H1 (cell line): ENCODE data around the gene PTGDR2. TPM values are rescaled to one million over a fixed set of nuclear protein-coding genes. Genes with fewer than 3 reads are reported as not detected.

Experiments
- CTCF ChIA-PET: fragments of 300-600 bp; sonication (Branson Sonifier 250); formaldehyde crosslinking; loops from one replicate; lab custom pipeline; 2021; ENCODE audit not compliant: partially characterized antibody; lab: Charles Lee
- POLR2A ChIA-PET: fragments of 300-600 bp; sonication (Branson Sonifier 250); formaldehyde crosslinking; loops from one replicate; lab custom pipeline; 2021; ENCODE audit warnings: inconsistent platforms; ENCODE audit not compliant: partially characterized antibody; lab: Charles Lee
- DNase-seq, 2 experiments: peaks; one replicate each; pipeline versions ENCODE4 v3.0.0 to v3.0.0-alpha.2; 2010 to 2022; ENCODE audit warnings: low spot score in 2 of 2, low read depth in 1 of 2, mixed read lengths in 1 of 2
- FAIRE-seq: peaks from 2 replicates; lab custom pipeline; 2011; peaks lifted over from hg19 to GRCh38; lab: Jason Lieb, UNC
- H2AFZ ChIP-seq: 2 replicates; pipeline ENCODE4 v1.8.1; 2012; ENCODE audit warnings: low read length, inconsistent platforms
- H2AK5ac ChIP-seq: 2 replicates; pipeline ENCODE4 v1.6.1; 2013; ENCODE audit warnings: low read depth, low read length
- H2BK120ac ChIP-seq: replicated peaks from 2 replicates; pipeline ENCODE3; 2013; ENCODE audit warnings: low read depth, low read length, inconsistent platforms
- H2BK12ac ChIP-seq: 2 replicates; pipeline ENCODE4 v1.6.1; 2013; ENCODE audit warnings: low read depth, low read length
- H2BK15ac ChIP-seq: 2 replicates; pipeline ENCODE4 v1.6.1; 2013; ENCODE audit warnings: low read length
- H2BK20ac ChIP-seq: 2 replicates; pipeline ENCODE4 v1.6.1; 2013; ENCODE audit warnings: low read length
- H2BK5ac ChIP-seq: 2 replicates; pipeline ENCODE4 v1.6.1; 2013; ENCODE audit warnings: low read depth, low read length
- H3K14ac ChIP-seq: 2 replicates; pipeline ENCODE4 v1.6.1; 2013; ENCODE audit warnings: inconsistent platforms; ENCODE audit not compliant: insufficient read length
- H3K18ac ChIP-seq: 2 replicates; pipeline ENCODE4 v1.6.1; 2013; ENCODE audit warnings: low read length; ENCODE audit errors: extremely low read depth
- H3K23ac ChIP-seq: 2 replicates; pipeline ENCODE4 v1.6.1; 2013; ENCODE audit warnings: inconsistent platforms; ENCODE audit not compliant: insufficient read length
- H3K23me2 ChIP-seq: 2 replicates; pipeline ENCODE4 v1.6.1; 2013; ENCODE audit warnings: low read depth, low read length
- H3K27ac ChIP-seq: 2 replicates; pipeline ENCODE4 v1.6.1; 2011; ENCODE audit warnings: low read depth, low read length, inconsistent platforms
- H3K27me3 ChIP-seq, 4 experiments: replicated peaks in 1 of 4; 1 replicate in 1 of 4; 2 replicates in 3 of 4; pipeline versions ENCODE4 v1.6.1 to v1.8.1; 2011 to 2013; ENCODE audit warnings: low read length in 3 of 4, mild to moderate bottlenecking in 3 of 4, inconsistent platforms in 2 of 4, mixed read lengths in 2 of 4, moderate library complexity in 1 of 4; ENCODE audit not compliant: control insufficient read depth in 3 of 4, insufficient read depth in 3 of 4; ENCODE audit errors: extremely low read depth in 1 of 4
- H3K36me3 ChIP-seq, 4 experiments: 2 replicates each; pipeline versions ENCODE4 v1.6.1 to v1.8.1; 2011 to 2013; ENCODE audit warnings: mild to moderate bottlenecking in 4 of 4, low read length in 3 of 4, moderate library complexity in 2 of 4, control low read depth in 1 of 4, inconsistent platforms in 1 of 4; ENCODE audit not compliant: insufficient read depth in 4 of 4, control insufficient read depth in 2 of 4
- H3K4ac ChIP-seq: replicated peaks from 2 replicates; pipeline ENCODE3; 2013; ENCODE audit warnings: low read length, low read depth, mixed read lengths, inconsistent platforms; ENCODE audit not compliant: insufficient read length
- H3K4me1 ChIP-seq, 4 experiments: replicated peaks in 1 of 4; 1 replicate in 1 of 4; 2 replicates in 3 of 4; pipeline versions ENCODE4 v1.6.1 to v1.8.1; 2011 to 2013; ENCODE audit warnings: low read length in 3 of 4, inconsistent platforms in 2 of 4, mixed read lengths in 1 of 4; ENCODE audit not compliant: insufficient read depth in 4 of 4, control insufficient read depth in 3 of 4
- H3K4me2 ChIP-seq, 2 experiments: 2 replicates each; pipeline versions ENCODE4 v1.6.1 to v1.8.1; 2011 to 2013; ENCODE audit warnings: low read depth in 2 of 2, low read length in 2 of 2, control low read depth in 1 of 2, inconsistent platforms in 1 of 2, mild to moderate bottlenecking in 1 of 2; ENCODE audit not compliant: insufficient read depth in 1 of 2
- H3K4me3 ChIP-seq, 4 experiments: fragments of 200-600, 300-600 bp in 1 of 4; sonication (generic), shearing (Covaris generic), sonication (Bioruptor Twin) in 1 of 4; 2 replicates each; pipeline versions ENCODE4 v1.5.1 to v1.8.1; 2011 to 2016; ENCODE audit warnings: low read length in 4 of 4, low read depth in 3 of 4, control low read depth in 2 of 4, inconsistent platforms in 2 of 4, mild to moderate bottlenecking in 2 of 4, mixed read lengths in 1 of 4, moderate library complexity in 1 of 4; ENCODE audit not compliant: insufficient read depth in 2 of 4; ENCODE audit errors: extremely low read depth in 1 of 4
- H3K56ac ChIP-seq: replicated peaks from 2 replicates; pipeline ENCODE3; 2013; ENCODE audit warnings: low read depth, mild to moderate bottlenecking, mixed read lengths, low read length, inconsistent platforms; ENCODE audit not compliant: insufficient read length
- H3K79me1 ChIP-seq: 2 replicates; pipeline ENCODE4 v1.6.1; 2013; ENCODE audit warnings: low read depth, low read length, control low read depth
- H3K79me2 ChIP-seq, 2 experiments: 2 replicates each; pipeline versions ENCODE4 v1.6.1 to v1.8.1; 2012 to 2013; ENCODE audit warnings: low read length in 2 of 2, mild to moderate bottlenecking in 2 of 2, inconsistent platforms in 1 of 2; ENCODE audit not compliant: insufficient read depth in 2 of 2, control insufficient read depth in 1 of 2
- H3K9ac ChIP-seq, 4 experiments: replicated peaks in 1 of 4; 1 replicate in 1 of 4; 2 replicates in 3 of 4; pipeline versions ENCODE4 v1.6.1 to v1.8.1; 2011 to 2013; ENCODE audit warnings: low read depth in 3 of 4, low read length in 3 of 4, control low read depth in 2 of 4, mild to moderate bottlenecking in 2 of 4, moderate library complexity in 2 of 4, inconsistent platforms in 1 of 4; ENCODE audit errors: extremely low read depth in 1 of 4
- H3K9me3 ChIP-seq, 2 experiments: 2 replicates each; pipeline versions ENCODE4 v1.6.1 to v1.8.1; 2012 to 2013; ENCODE audit warnings: mild to moderate bottlenecking in 2 of 2, moderate library complexity in 2 of 2, control low read depth in 1 of 2, inconsistent platforms in 1 of 2, low read depth in 1 of 2, low read length in 1 of 2, mixed read lengths in 1 of 2; ENCODE audit not compliant: insufficient read depth in 2 of 2
- H4K20me1 ChIP-seq, 2 experiments: replicated peaks in 1 of 2; 2 replicates each; pipeline versions ENCODE3 to v1.8.1; 2011 to 2013; ENCODE audit warnings: inconsistent platforms in 2 of 2, low read length in 2 of 2, mild to moderate bottlenecking in 1 of 2; ENCODE audit not compliant: insufficient read depth in 2 of 2, control insufficient read depth in 1 of 2
- H4K5ac ChIP-seq: 2 replicates; pipeline ENCODE4 v1.6.1; 2013; ENCODE audit warnings: low read length, low read depth, mixed read lengths, inconsistent platforms; ENCODE audit not compliant: insufficient read length
- H4K8ac ChIP-seq: 2 replicates; pipeline ENCODE4 v1.8.0; 2013; ENCODE audit warnings: mild to moderate bottlenecking, moderate library complexity, low read length, inconsistent platforms; ENCODE audit not compliant: insufficient read depth; ENCODE audit errors: extremely low read depth
- H4K91ac ChIP-seq: replicated peaks from 2 replicates; pipeline ENCODE3; 2013; ENCODE audit warnings: low read length, mixed read lengths, inconsistent platforms; ENCODE audit not compliant: insufficient read length
- CBX5 ChIP-seq: fragments of 300-800, 300-1000 bp; sonication (generic); IDR thresholded peaks from 2 replicates; pipeline ENCODE4 v1.7.1; 2016; ENCODE audit warnings: antibody characterized with exemption, low read length, low read depth
- CREB1 ChIP-seq: IDR thresholded peaks from 2 replicates; pipeline ENCODE4 v1.6.1; 2012; ENCODE audit warnings: inconsistent platforms
- JUN ChIP-seq: IDR thresholded peaks from 2 replicates; pipeline ENCODE4 v1.6.1; 2011; ENCODE audit warnings: low read depth, mild to moderate bottlenecking, improper control_type of control experiment, low read length
- JUND ChIP-seq: IDR thresholded peaks from 2 replicates; pipeline ENCODE4 v1.6.1; 2011; ENCODE audit warnings: mild to moderate bottlenecking, improper control_type of control experiment, low read length
- KDM5A ChIP-seq: fragments of 200-600 bp; IDR thresholded peaks from 2 replicates; pipeline ENCODE4 v1.7.1; 2012; ENCODE audit warnings: mild to moderate bottlenecking, low read length, inconsistent platforms, mixed read lengths
- MAFK ChIP-seq: IDR thresholded peaks from 2 replicates; pipeline ENCODE4 v1.6.1; 2012; ENCODE audit warnings: low read depth, mild to moderate bottlenecking, improper control_type of control experiment, low read length
- NRF1 ChIP-seq: IDR thresholded peaks from 2 replicates; pipeline ENCODE4 v1.6.1; 2011; ENCODE audit warnings: mild to moderate bottlenecking, low read depth, low read length, improper control_type of control experiment
- POLR2AphosphoS5 ChIP-seq: IDR thresholded peaks from 2 replicates; pipeline ENCODE4 v1.6.1; 2011; ENCODE audit warnings: low read depth, low read length
- RBBP5 ChIP-seq: IDR thresholded peaks from 2 replicates; pipeline ENCODE4 v1.7.1; 2012; ENCODE audit warnings: low read depth, mild to moderate bottlenecking, inconsistent platforms, low read length, moderate library complexity, borderline replicate concordance
- RXRA ChIP-seq: IDR thresholded peaks from 2 replicates; pipeline ENCODE4 v1.6.1; 2011; ENCODE audit warnings: low read depth, mild to moderate bottlenecking, low read length, moderate library complexity; ENCODE audit not compliant: insufficient read depth
- SP1 ChIP-seq: IDR thresholded peaks from 2 replicates; pipeline ENCODE4 v1.6.1; 2011; ENCODE audit warnings: low read depth, low read length
- WGBS, 2 experiments: shearing (Covaris generic) in 1 of 2; methylation state at CpG; one replicate each; pipeline versions ENCODE4 v1.1.6 to v1.1.7; 2013 to 2015; ENCODE audit warnings: low lambda C conversion rate in 2 of 2, mixed read lengths in 2 of 2, inconsistent platforms in 1 of 2, low coverage in 1 of 2, missing lambda C conversion rate in 1 of 2; ENCODE audit not compliant: insufficient replicate concordance in 2 of 2, insufficient coverage in 1 of 2, insufficient read length in 1 of 2; ENCODE audit errors: extremely low coverage in 1 of 2, missing lambda C conversion rate in 1 of 2; 5-methylcytosine and 5-hydroxymethylcytosine counted together
- polyA plus RNA-seq, 7 experiments: library from polyadenylated mRNA; depleted of rRNA in 3 of 7; stranded (reverse) in 5 of 7; unstranded in 2 of 7; fragments of >200 nt in 5 of 7; fragments of 200-250 nt in 2 of 7; gene quantifications; 1 replicate in 5 of 7; 2 replicates in 1 of 7; 4 replicates in 1 of 7; pipeline versions ENCODE4 v1.2.1 to v1.2.3, GENCODE V29; 2011 to 2013; ENCODE audit warnings: missing spikeins in 2 of 7, mixed read lengths in 2 of 7
- total RNA-seq: library from RNA; stranded (reverse); fragmentation: NEBNext Ultra II Directional; extraction: Animal tissue kit (Norgen Biotek cat#: 25700); gene quantifications from 2 replicates; pipeline ENCODE4 v1.2.1, GENCODE V29; 2021

The PTGDR2 gene
- total and polyA plus RNA-seq, 2 of the 8 experiments (the other 6 are each of a cell fraction or from before 2014, with no cell fraction given): 0.20 TPM; not detected in 1

- H3K14ac ChIP-seq: no peak overlapping the region
- H3K4ac ChIP-seq: no peak overlapping the region
- peaks cover 15 to 31% of the 10 kb centered on the region in 2 experiments for H3K79me2 ChIP-seq
- ChIA-PET POLR2A (no interaction called here), CTCF (no interaction called here)
- no peak overlapping the region for H2BK12ac ChIP-seq
- H3K23me2 ChIP-seq: peaks cover 5% of the 10 kb centered on the region; the same call in 1 of the 2 replicates
- H2BK15ac ChIP-seq: no peak overlapping the region
- H3K27ac ChIP-seq: no peak overlapping the region
- no peak for FAIRE-seq
- no peak overlapping the region for H2BK5ac ChIP-seq
- H4K20me1 ChIP-seq: peaks cover 6 to 19% of the 10 kb centered on the region in 2 experiments
- peaks cover 0 to 19% (median 3%) of the 10 kb centered on the region in 4 experiments; a peak in 5 of 7 replicates for H3K4me1 ChIP-seq
- H2BK20ac ChIP-seq: no peak overlapping the region
- H3K36me3 ChIP-seq: peaks cover 13 to 26% (median 21%) of the 10 kb centered on the region in 4 experiments
- no peak overlapping the region for H2AFZ ChIP-seq
- DNase-seq: no peak
- no peak overlapping the region for H4K8ac ChIP-seq
- TF ChIP-seq CBX5: no peak
- no peak for TF ChIP-seq JUN
- no peak for TF ChIP-seq MAFK
- no peak for TF ChIP-seq JUND
- TF ChIP-seq RBBP5: no peak
- TF ChIP-seq NRF1: no peak
- TF ChIP-seq RXRA: no peak
- no peak for TF ChIP-seq SP1
- TF ChIP-seq CREB1: no peak
- TF ChIP-seq POLR2AphosphoS5: no peak
- no peak for TF ChIP-seq KDM5A
- H3K18ac ChIP-seq: no peak overlapping the region
- H3K27me3 ChIP-seq: peaks cover under 1 to 9% (median 4%) of the 10 kb centered on the region in 4 experiments; a peak in 6 of 7 replicates
- H3K23ac ChIP-seq: no peak overlapping the region
- no peak overlapping the region for H4K5ac ChIP-seq
- no peak overlapping the region for H3K4me2 ChIP-seq
- no peak overlapping the region for H3K56ac ChIP-seq
- H3K9ac ChIP-seq: no peak overlapping the region
- H2AK5ac ChIP-seq: no peak overlapping the region
- H3K4me3 ChIP-seq: no peak overlapping the region
- 99% methylated on average over 12 of the region's 12 CpGs; no CpG with 5 or more reads in 1 of the 2 experiments for WGBS, 2 experiments
- H3K79me1 ChIP-seq: peaks cover 6% of the 10 kb centered on the region
- H4K91ac ChIP-seq: no peak overlapping the region
- no peak overlapping the region for H2BK120ac ChIP-seq
- peaks cover 0 to 2% of the 10 kb centered on the region in 2 experiments; a peak in 1 of 4 replicates for H3K9me3 ChIP-seq
These were observed 7.9 kb downstream of the PTGDR2 start for GRCh38 chr11:60847896-60848295.
